SU-DHL-6 (cell line): ENCODE results near the gene SLC51B.

Experiments used
- H2AFZ ChIP-seq: fragments of 200-600 bp; sonication (generic); 2 replicates; pipeline ENCODE4 v1.6.1; 2014; ENCODE audit warnings: low read depth, mild to moderate bottlenecking, moderate library complexity, mixed read lengths, antibody characterized with exemption, low read length; ENCODE audit not compliant: severe bottlenecking
- H3F3A ChIP-seq: fragments of 200-600 bp; shearing (Covaris generic); 2 replicates; pipeline ENCODE4 v1.6.0; 2016; ENCODE audit warnings: antibody characterized with exemption, mild to moderate bottlenecking; ENCODE audit not compliant: insufficient read depth
- H3K27ac ChIP-seq: fragments of 200-600 bp; sonication (generic); 2 replicates; pipeline ENCODE4 v1.5.1; 2016; ENCODE audit warnings: low read depth, mild to moderate bottlenecking, low read length, moderate library complexity, mixed read lengths
- H3K27me3 ChIP-seq: fragments of 200-600 bp; sonication (generic), shearing (Covaris generic); 2 replicates; pipeline ENCODE4 v1.6.0; 2014; ENCODE audit warnings: mild to moderate bottlenecking, low read length
- H3K36me3 ChIP-seq: fragments of 200-600 bp; sonication (generic); 2 replicates; pipeline ENCODE4 v1.6.1; 2014; ENCODE audit warnings: mild to moderate bottlenecking, low read length, mixed read lengths
- H3K4me2 ChIP-seq: fragments of 300-600, 200-600 bp; shearing (Covaris generic), sonication (generic); 2 replicates; pipeline ENCODE4 v1.6.0; 2014; ENCODE audit warnings: low read length, low read depth, mild to moderate bottlenecking; ENCODE audit not compliant: poor library complexity, severe bottlenecking
- H3K4me3 ChIP-seq: fragments of 200-600 bp; sonication (generic); 2 replicates; pipeline ENCODE4 v1.5.1; 2014; ENCODE audit warnings: antibody characterized with exemption, low read length, mild to moderate bottlenecking, mixed read lengths; ENCODE audit not compliant: insufficient read depth, poor library complexity, severe bottlenecking
- H3K79me2 ChIP-seq: fragments of 200-600 bp; sonication (generic); 2 replicates; pipeline ENCODE4 v1.6.1; 2014; ENCODE audit warnings: mild to moderate bottlenecking, low read length, moderate library complexity; ENCODE audit not compliant: insufficient read depth
- H3K9ac ChIP-seq: fragments of 200-600 bp; sonication (generic); 2 replicates; pipeline ENCODE4 v1.7.0; 2014; ENCODE audit warnings: mild to moderate bottlenecking, low read length
- H3K9me2 ChIP-seq: fragments of 200-600 bp; sonication (generic); replicated peaks from 2 replicates; pipeline ENCODE4 v1.6.1; 2014; ENCODE audit warnings: low read length; ENCODE audit not compliant: insufficient read depth
- H3K9me3 ChIP-seq: fragments of 200-600 bp; sonication (generic); 2 replicates; pipeline ENCODE4 v1.6.1; 2014; ENCODE audit warnings: low read length, mixed read lengths; ENCODE audit not compliant: insufficient read depth
- H4K20me1 ChIP-seq: fragments of 200-600 bp; sonication (generic); 2 replicates; pipeline ENCODE4 v1.6.1; 2014; ENCODE audit warnings: low read depth, mild to moderate bottlenecking, antibody characterized with exemption, low read length, moderate library complexity, mixed read lengths
- CTCF ChIP-seq: fragments of 200-600 bp; sonication (generic); IDR thresholded peaks from one replicate; pipeline ENCODE4 v1.5.1; 2017; ENCODE audit warnings: antibody characterized with exemption, mild to moderate bottlenecking, low read length, moderate library complexity; ENCODE audit not compliant: insufficient read depth, poor library complexity, severe bottlenecking
- EZH2phosphoT487 ChIP-seq: fragments of 200-600 bp; sonication (generic), shearing (Covaris generic); conservative IDR thresholded peaks from 2 replicates; pipeline ENCODE4 v1.6.1; 2018; ENCODE audit warnings: mild to moderate bottlenecking, antibody characterized with exemption, low read length, moderate library complexity, mixed read lengths

SLC51B gene

DNA sequence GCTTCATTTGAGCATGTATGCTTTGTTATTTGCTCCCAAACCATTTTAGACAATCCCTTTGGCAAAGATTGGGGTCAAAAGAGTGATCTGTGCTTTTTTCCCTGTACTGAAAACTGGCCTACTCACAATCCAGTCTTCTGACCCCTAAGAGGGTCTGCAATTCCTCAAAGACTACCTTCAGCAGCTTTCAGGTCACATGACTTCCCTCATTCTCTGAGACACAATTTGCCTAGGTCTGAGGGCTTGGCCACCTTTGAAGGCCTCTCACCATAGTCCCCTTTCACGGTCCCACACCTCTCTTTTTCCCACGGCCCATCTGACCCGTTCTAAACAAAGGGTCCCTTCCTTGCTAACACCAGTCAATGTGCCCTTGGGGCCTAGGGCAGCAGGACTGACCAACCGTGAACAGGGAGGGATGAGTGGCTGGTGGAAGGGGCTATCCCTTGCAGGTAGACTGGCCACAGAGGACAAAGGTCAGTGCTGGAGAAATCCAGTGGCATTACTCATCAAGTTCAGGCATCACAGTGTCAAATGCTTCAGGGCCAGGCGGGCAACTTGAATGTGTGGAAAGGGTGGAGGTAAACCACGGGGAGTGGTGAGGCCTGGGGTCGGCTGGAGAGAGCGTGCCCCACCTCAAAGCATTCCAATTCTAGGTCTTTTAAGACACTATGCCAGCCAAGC lies 11.8 kb downstream of the SLC51B start:
- H2AFZ ChIP-seq: no peak overlapping the region
- H3K9me3 ChIP-seq: no peaks in the 10 kb centered on the region
- TF ChIP-seq EZH2phosphoT487: no peak
- no peak for TF ChIP-seq CTCF
- H3K4me2 ChIP-seq: no peak overlapping the region
- no peak overlapping the region for H3K9ac ChIP-seq
- H3K4me3 ChIP-seq: no peak overlapping the region
- H4K20me1 ChIP-seq: no peaks in the 10 kb centered on the region
- H3K27ac ChIP-seq: no peak overlapping the region
- no peaks in the 10 kb centered on the region for H3F3A ChIP-seq
- no peaks in the 10 kb centered on the region for H3K9me2 ChIP-seq
- no peaks in the 10 kb centered on the region for H3K27me3 ChIP-seq
- H3K79me2 ChIP-seq: no peaks in the 10 kb centered on the region
- no peaks in the 10 kb centered on the region for H3K36me3 ChIP-seq

- Histone ChIP-seq H3K9ac (no peak overlapping the region), H3K36me3 (no peaks in the 10 kb centered on the region), H3K27ac (no peak overlapping the region), H3K4me2 (no peak overlapping the region), H3K9me3 (no peaks in the 10 kb centered on the region), H3K27me3 (no peaks in the 10 kb centered on the region), H3K4me3 (no peak overlapping the region), H3K9me2 (no peaks in the 10 kb centered on the region), H4K20me1 (no peaks in the 10 kb centered on the region), H2AFZ (no peak overlapping the region), H3K79me2 (no peaks in the 10 kb centered on the region), H3F3A (no peaks in the 10 kb centered on the region)
- TF ChIP-seq EZH2phosphoT487 (no peak), CTCF (no peak)
These were observed 12.4 kb downstream of the SLC51B start for GRCh38 chr15:65057549-65057940.

- no peaks in the 10 kb centered on the region for H3K9me2 ChIP-seq
- H3K27me3 ChIP-seq: no peaks in the 10 kb centered on the region
- no peaks in the 10 kb centered on the region for H4K20me1 ChIP-seq
- H3K4me3 ChIP-seq: no peak overlapping the region
- no peaks in the 10 kb centered on the region for H3F3A ChIP-seq
- no peaks in the 10 kb centered on the region for H3K9me3 ChIP-seq
- H3K27ac ChIP-seq: no peak overlapping the region
- H2AFZ ChIP-seq: no peak overlapping the region
- no peak overlapping the region for H3K9ac ChIP-seq
- no peak overlapping the region for H3K4me2 ChIP-seq
- H3K36me3 ChIP-seq: no peaks in the 10 kb centered on the region
- H3K79me2 ChIP-seq: no peaks in the 10 kb centered on the region
- TF ChIP-seq CTCF: no peak
- TF ChIP-seq EZH2phosphoT487: no peak
These were observed 13.5 kb downstream of the SLC51B start for GRCh38 chr15:65058394-65059368.
